K562 (cell line): ENCODE data around the gene TMBIM4. TPM values are rescaled to one million over a fixed set of nuclear protein-coding genes. Genes with fewer than 3 reads are reported as not detected.

Experiments
- BMI1 ChIP-seq: fragments of 150-350 bp; IDR thresholded peaks from 2 replicates; pipeline ENCODE4 v1.6.1; 2014; ENCODE audit warnings: low read length
- GATA2 ChIP-seq: sonication (generic); formaldehyde crosslinking; IDR thresholded peaks from 2 replicates; pipeline ENCODE4 v1.4.0; 2020; ENCODE audit warnings: mild to moderate bottlenecking, missing genetic modification reagents
- GATAD2A ChIP-seq: fragments of 450-650 bp; IDR thresholded peaks from 2 replicates; pipeline ENCODE4 v1.6.1; 2017
- LEF1 ChIP-seq: fragments of 450-650 bp; IDR thresholded peaks from 2 replicates; pipeline ENCODE4 v1.6.1; 2016; ENCODE audit warnings: mild to moderate bottlenecking
- MAZ ChIP-seq, 2 experiments: fragments of 450-650 bp in 1 of 2; sonication (generic) in 1 of 2; formaldehyde crosslinking; IDR thresholded peaks in 1 of 2; conservative IDR thresholded peaks in 1 of 2; 2 replicates each; pipeline versions ENCODE4 v1.4.0 to v1.5.0; 2020; ENCODE audit warnings: mild to moderate bottlenecking in 1 of 2, missing genetic modification reagents in 1 of 2
- NFIC ChIP-seq: fragments of 450-650 bp; IDR thresholded peaks from 2 replicates; pipeline ENCODE4 v1.6.1; 2017; ENCODE audit warnings: mild to moderate bottlenecking, inconsistent platforms
- NR3C1 ChIP-seq: sonication (generic); formaldehyde crosslinking; IDR thresholded peaks from 2 replicates; pipeline ENCODE4 v1.8.1; 2022; ENCODE audit warnings: missing genetic modification reagents
- RFX7 ChIP-seq: fragments of 250-450 bp; sonication (Bioruptor Pico); IDR thresholded peaks from 2 replicates; pipeline ENCODE4 v1.5.1; 2021; ENCODE audit warnings: mild to moderate bottlenecking
- SIRT6 ChIP-seq: IDR thresholded peaks from one replicate; pipeline ENCODE4 v1.6.1; 2012; ENCODE audit warnings: low read depth, mild to moderate bottlenecking, control low read depth, inconsistent platforms, low read length, moderate library complexity
- TGIF2 ChIP-seq: sonication (generic); formaldehyde crosslinking; IDR thresholded peaks from 2 replicates; pipeline ENCODE4 v1.8.1; 2022; ENCODE audit warnings: mild to moderate bottlenecking, missing genetic modification reagents, moderate library complexity
- ZNF263 ChIP-seq: sonication (generic); formaldehyde crosslinking; IDR thresholded peaks from 2 replicates; pipeline ENCODE4 v1.8.0; 2022; ENCODE audit warnings: mild to moderate bottlenecking, missing genetic modification reagents, borderline replicate concordance
- polyA plus RNA-seq, 8 experiments: library from polyadenylated mRNA; depleted of rRNA in 4 of 8; stranded (reverse) in 5 of 8; unstranded in 3 of 8; fragments of >200 nt; fragmentation: Nextera tagmentation in 2 of 8; fragmentation: Illumina TruSeq in 1 of 8; extraction: Ambion mirVana in 2 of 8; extraction: Trizol in 1 of 8; gene quantifications; 2 replicates each; pipeline versions ENCODE4 v1.2.1 to v1.2.3, GENCODE V29; 2011 to 2014; ENCODE audit warnings: inconsistent platforms in 1 of 8, missing spikeins in 1 of 8
- total RNA-seq, 7 experiments: library from RNA; depleted of rRNA in 6 of 7; stranded (reverse); fragments of >200 nt in 6 of 7; fragmentation: Illumina TruSeq in 2 of 7; extraction: Trizol in 2 of 7; gene quantifications; 2 replicates each; pipeline versions ENCODE4 v1.2.1 to v1.2.3, GENCODE V29; 2011 to 2021; ENCODE audit warnings: low replicate concordance in 1 of 7
- TF ChIP-seq, protein P1 (sequence below): sonication (generic); formaldehyde crosslinking; IDR thresholded peaks from 2 replicates; pipeline ENCODE4 v1.8.1; 2023; ENCODE audit warnings: mild to moderate bottlenecking, missing genetic modification reagents
- TF ChIP-seq, protein P2 (sequence below): sonication (generic); formaldehyde crosslinking; IDR thresholded peaks from 2 replicates; pipeline ENCODE4 v1.8.0; 2022; ENCODE audit warnings: missing genetic modification reagents, mild to moderate bottlenecking, borderline replicate concordance
- TF ChIP-seq, protein P3 (sequence below): sonication (generic); formaldehyde crosslinking; IDR thresholded peaks from 2 replicates; pipeline ENCODE4 v1.9.0; 2022; ENCODE audit warnings: mild to moderate bottlenecking, missing genetic modification reagents
- TF ChIP-seq, protein P4 (sequence below): IDR thresholded peaks from 2 replicates; pipeline ENCODE4 v1.6.1; 2012; ENCODE audit warnings: low read depth, low read length, improper control_type of control experiment, borderline replicate concordance
- TF ChIP-seq, protein P5 (sequence below): fragments of 450-650 bp; IDR thresholded peaks from 2 replicates; pipeline ENCODE4 v1.6.1; 2017; ENCODE audit warnings: mild to moderate bottlenecking, moderate library complexity
- TF ChIP-seq, protein P6 (sequence below): fragments of 250-450 bp; sonication (Bioruptor Pico); IDR thresholded peaks from 2 replicates; pipeline ENCODE4 v1.8.0; 2022; ENCODE audit warnings: inconsistent platforms, mild to moderate bottlenecking, moderate library complexity, borderline replicate concordance

TMBIM4 gene
- total and polyA plus RNA-seq, 9 of the 15 experiments (the other 6 are each of a cell fraction or from before 2014, with no cell fraction given): 18.6 to 272 (median 50.0) TPM

DNA sequence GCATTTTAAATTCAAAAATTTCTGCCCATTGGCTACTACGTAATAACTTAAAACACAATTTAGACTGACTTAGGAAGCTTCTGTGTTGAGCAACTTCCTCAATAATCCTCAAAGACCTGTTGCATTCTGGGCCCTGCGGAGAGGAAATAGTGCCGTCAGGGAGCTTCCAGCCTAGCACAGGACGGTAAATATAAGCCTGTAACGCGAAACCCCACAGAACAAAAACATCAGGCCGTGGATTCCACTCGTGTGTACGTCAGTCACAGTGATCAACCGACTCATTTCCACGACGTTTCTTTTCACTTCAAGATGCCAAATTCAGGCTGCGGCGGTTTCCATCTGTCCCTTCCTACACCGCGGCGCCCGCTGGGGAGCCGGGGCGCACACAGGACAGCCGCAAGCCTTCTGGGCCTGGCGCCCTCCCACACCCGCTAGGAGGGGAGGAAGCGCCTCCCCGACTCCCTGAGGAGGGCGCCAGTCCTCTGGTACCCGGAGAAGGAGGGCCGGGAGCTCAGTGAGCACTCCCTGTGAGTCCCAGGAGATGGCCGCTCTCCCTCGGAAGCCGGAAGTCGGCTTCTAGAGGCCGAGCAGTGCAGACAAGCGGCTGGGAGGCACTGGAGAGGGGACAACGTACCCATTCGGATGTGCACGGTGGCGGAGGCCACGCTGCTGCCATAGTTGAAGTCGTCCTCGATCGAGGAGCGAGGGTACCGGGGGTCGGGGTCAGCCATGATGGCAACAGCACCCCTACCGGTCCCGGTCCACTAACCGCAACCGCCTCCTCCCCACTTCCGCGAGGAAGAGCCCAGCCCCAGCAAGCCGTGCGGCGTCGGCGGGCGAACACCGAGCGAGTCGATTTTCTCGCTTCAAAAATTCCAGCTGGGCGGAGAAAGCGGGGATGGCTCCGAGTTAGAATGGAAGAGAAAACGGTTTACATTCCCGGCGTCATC is at the start of gene TMBIM4 (continued):
- TF ChIP-seq MAZ (CRISPR knock-in tag; conservative IDR thresholded peaks at IDR 0.05 in 1 of 2, IDR thresholded peaks at IDR 0.05 in 1 of 2) (peak; percentile 90 to 93), NFIC (peak; percentile 43; the same call in 1 of the 2 replicates), NR3C1 (CRISPR knock-in tag) (0 out of 2 replicates have a peak, but pooled peaks have one; percentile 45), TGIF2 (CRISPR knock-in tag) (no peak), RFX7 (CRISPR knock-in tag) (no peak), GATAD2A (peak; percentile 29; the same call in 1 of the 2 replicates), SIRT6 (no peak), GATA2 (CRISPR knock-in tag) (no peak), BMI1 (no peak), ZNF263 (CRISPR knock-in tag) (peak; percentile 99), LEF1 (peak; percentile 70; the same call in 1 of the 2 replicates)
- TF ChIP-seq, protein P1, sequence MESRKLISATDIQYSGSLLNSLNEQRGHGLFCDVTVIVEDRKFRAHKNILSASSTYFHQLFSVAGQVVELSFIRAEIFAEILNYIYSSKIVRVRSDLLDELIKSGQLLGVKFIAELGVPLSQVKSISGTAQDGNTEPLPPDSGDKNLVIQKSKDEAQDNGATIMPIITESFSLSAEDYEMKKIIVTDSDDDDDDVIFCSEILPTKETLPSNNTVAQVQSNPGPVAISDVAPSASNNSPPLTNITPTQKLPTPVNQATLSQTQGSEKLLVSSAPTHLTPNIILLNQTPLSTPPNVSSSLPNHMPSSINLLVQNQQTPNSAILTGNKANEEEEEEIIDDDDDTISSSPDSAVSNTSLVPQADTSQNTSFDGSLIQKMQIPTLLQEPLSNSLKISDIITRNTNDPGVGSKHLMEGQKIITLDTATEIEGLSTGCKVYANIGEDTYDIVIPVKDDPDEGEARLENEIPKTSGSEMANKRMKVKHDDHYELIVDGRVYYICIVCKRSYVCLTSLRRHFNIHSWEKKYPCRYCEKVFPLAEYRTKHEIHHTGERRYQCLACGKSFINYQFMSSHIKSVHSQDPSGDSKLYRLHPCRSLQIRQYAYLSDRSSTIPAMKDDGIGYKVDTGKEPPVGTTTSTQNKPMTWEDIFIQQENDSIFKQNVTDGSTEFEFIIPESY (CRISPR knock-in tag): peak; percentile 62
- TF ChIP-seq, protein P2, sequence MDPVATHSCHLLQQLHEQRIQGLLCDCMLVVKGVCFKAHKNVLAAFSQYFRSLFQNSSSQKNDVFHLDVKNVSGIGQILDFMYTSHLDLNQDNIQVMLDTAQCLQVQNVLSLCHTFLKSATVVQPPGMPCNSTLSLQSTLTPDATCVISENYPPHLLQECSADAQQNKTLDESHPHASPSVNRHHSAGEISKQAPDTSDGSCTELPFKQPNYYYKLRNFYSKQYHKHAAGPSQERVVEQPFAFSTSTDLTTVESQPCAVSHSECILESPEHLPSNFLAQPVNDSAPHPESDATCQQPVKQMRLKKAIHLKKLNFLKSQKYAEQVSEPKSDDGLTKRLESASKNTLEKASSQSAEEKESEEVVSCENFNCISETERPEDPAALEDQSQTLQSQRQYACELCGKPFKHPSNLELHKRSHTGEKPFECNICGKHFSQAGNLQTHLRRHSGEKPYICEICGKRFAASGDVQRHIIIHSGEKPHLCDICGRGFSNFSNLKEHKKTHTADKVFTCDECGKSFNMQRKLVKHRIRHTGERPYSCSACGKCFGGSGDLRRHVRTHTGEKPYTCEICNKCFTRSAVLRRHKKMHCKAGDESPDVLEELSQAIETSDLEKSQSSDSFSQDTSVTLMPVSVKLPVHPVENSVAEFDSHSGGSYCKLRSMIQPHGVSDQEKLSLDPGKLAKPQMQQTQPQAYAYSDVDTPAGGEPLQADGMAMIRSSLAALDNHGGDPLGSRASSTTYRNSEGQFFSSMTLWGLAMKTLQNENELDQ (CRISPR knock-in tag): no peak
- TF ChIP-seq, protein P3, sequence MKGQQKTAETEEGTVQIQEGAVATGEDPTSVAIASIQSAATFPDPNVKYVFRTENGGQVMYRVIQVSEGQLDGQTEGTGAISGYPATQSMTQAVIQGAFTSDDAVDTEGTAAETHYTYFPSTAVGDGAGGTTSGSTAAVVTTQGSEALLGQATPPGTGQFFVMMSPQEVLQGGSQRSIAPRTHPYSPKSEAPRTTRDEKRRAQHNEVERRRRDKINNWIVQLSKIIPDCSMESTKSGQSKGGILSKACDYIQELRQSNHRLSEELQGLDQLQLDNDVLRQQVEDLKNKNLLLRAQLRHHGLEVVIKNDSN (CRISPR knock-in tag): no peak
- TF ChIP-seq, protein P4, sequence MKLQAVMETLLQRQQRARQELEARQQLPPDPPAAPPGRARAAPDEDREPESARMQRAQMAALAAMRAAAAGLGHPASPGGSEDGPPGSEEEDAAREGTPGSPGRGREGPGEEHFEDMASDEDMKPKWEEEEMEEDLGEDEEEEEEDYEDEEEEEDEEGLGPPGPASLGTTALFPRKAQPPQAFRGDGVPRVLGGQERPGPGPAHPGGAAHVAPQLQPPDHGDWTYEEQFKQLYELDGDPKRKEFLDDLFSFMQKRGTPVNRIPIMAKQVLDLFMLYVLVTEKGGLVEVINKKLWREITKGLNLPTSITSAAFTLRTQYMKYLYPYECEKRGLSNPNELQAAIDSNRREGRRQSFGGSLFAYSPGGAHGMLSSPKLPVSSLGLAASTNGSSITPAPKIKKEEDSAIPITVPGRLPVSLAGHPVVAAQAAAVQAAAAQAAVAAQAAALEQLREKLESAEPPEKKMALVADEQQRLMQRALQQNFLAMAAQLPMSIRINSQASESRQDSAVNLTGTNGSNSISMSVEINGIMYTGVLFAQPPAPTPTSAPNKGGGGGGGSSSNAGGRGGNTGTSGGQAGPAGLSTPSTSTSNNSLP: no peak
- TF ChIP-seq, protein P5, sequence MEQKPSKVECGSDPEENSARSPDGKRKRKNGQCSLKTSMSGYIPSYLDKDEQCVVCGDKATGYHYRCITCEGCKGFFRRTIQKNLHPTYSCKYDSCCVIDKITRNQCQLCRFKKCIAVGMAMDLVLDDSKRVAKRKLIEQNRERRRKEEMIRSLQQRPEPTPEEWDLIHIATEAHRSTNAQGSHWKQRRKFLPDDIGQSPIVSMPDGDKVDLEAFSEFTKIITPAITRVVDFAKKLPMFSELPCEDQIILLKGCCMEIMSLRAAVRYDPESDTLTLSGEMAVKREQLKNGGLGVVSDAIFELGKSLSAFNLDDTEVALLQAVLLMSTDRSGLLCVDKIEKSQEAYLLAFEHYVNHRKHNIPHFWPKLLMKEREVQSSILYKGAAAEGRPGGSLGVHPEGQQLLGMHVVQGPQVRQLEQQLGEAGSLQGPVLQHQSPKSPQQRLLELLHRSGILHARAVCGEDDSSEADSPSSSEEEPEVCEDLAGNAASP: no peak
- TF ChIP-seq, protein P6, sequence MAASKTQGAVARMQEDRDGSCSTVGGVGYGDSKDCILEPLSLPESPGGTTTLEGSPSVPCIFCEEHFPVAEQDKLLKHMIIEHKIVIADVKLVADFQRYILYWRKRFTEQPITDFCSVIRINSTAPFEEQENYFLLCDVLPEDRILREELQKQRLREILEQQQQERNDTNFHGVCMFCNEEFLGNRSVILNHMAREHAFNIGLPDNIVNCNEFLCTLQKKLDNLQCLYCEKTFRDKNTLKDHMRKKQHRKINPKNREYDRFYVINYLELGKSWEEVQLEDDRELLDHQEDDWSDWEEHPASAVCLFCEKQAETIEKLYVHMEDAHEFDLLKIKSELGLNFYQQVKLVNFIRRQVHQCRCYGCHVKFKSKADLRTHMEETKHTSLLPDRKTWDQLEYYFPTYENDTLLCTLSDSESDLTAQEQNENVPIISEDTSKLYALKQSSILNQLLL (CRISPR knock-in tag): no peak
